ENCODE measurements around the gene EHBP1. TPM values are rescaled to one million over a fixed set of nuclear protein-coding genes. Genes with fewer than 3 reads are reported as not detected.

EHBP1 gene
- total RNA-seq, 6 experiments from 2014 or later: 40.4 to 66.6 (median 46.3) TPM

DNA sequence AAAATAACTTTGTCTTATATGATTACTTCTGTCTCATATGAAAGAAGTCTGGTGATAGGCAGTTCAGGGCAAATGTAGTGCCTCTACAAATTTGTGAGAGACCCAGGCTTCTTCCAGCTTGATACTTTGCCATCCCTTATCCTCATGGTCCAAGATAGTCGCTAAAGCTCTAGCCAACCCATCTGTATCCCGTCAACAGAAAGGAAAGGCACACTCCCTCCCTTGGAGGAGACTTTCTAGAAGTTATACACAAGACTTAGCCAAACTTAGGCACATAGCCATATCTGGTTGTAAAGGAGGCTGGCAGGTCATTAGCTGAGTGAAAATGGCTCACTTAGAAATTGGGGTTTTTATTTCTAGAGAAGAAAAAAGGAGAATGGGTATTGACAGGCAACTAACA is 14.3 kb upstream of the EHBP1 start:
- DNase-seq (no peak), ATAC-seq (no peak)
- 68% methylated on average over 2 of the region's 2 CpGs for WGBS (ENCODE audit: insufficient coverage, low coverage, low lambda C conversion rate, missing lambda C conversion rate)
- Histone ChIP-seq H3K27ac (no peak overlapping the region), H3K4me1 (no peaks in the 10 kb centered on the region), H3K27me3 (no peaks in the 10 kb centered on the region), H3K9me3 (no peaks in the 10 kb centered on the region), H3K36me3 (no peaks in the 10 kb centered on the region), H3K4me3 (no peak overlapping the region)
- TF ChIP-seq POLR2A (IDR thresholded peaks at IDR 0.05): no peak
- TF ChIP-seq, protein P1, sequence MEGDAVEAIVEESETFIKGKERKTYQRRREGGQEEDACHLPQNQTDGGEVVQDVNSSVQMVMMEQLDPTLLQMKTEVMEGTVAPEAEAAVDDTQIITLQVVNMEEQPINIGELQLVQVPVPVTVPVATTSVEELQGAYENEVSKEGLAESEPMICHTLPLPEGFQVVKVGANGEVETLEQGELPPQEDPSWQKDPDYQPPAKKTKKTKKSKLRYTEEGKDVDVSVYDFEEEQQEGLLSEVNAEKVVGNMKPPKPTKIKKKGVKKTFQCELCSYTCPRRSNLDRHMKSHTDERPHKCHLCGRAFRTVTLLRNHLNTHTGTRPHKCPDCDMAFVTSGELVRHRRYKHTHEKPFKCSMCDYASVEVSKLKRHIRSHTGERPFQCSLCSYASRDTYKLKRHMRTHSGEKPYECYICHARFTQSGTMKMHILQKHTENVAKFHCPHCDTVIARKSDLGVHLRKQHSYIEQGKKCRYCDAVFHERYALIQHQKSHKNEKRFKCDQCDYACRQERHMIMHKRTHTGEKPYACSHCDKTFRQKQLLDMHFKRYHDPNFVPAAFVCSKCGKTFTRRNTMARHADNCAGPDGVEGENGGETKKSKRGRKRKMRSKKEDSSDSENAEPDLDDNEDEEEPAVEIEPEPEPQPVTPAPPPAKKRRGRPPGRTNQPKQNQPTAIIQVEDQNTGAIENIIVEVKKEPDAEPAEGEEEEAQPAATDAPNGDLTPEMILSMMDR (IDR thresholded peaks at IDR 0.05): no peak
- intact Hi-C loops (cut with DNase I): no loop called here

DNA sequence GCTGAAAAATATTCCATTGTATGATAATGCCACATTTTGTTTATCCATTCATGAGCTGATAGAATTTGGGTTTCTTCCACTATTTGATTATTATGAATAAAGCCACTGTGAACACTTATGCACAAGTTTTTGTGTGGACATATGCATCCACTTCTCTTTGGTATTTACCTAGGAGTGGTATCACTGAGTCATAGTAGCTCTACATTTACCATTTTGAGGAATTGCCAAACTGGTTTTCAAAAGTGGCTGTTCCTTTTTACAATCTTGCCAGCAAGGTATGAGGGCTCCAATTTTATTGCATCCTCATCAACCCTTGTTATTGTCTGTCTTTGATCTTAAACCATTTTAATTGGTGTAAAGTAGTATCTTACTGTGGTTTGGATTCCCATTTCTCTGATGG is 13.3 kb upstream of the EHBP1 start:
- no peak overlapping the region for H3K27ac ChIP-seq
- H3K9me3 ChIP-seq: no peaks in the 10 kb centered on the region
- DNase-seq (no peak), ATAC-seq (no peak)
- no peaks in the 10 kb centered on the region for H3K36me3 ChIP-seq
- intact Hi-C loops (cut with DNase I): no loop called here
- H3K27me3 ChIP-seq: no peaks in the 10 kb centered on the region
- TF ChIP-seq, protein P1 (IDR thresholded peaks at IDR 0.05): no peak
- no peak for TF ChIP-seq POLR2A (IDR thresholded peaks at IDR 0.05)
- H3K4me1 ChIP-seq: peaks cover 0 to 2% (median 0%) of the 10 kb centered on the region in 4 donors
- H3K4me3 ChIP-seq: no peak overlapping the region

DNA sequence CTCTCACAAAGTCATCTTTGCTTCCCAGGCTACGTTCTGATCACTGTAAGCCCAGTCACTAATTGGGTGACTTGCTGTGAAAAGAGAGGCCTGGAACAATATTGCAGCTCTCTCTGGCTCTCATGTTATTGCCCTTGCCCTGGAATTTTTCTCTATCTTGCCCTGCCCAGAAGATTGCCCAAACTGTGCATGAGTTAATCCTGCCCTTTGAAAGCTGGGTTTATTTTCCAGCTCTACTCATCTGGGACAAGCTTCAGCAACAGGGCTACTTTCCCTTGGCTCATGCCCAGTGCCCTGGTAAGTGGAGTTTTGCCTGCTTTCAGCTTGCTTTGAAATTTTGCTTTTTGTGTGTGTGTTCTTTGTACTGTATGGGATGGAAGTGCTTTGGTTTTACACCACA is 6.9 kb upstream of the EHBP1 start:
- ATAC-seq (peak; percentile 89 to 96 (median 94)), DNase-seq (peak; percentile 60 to 87 (median 74))
- 35% methylated on average over 1 of the region's 1 CpG for WGBS (ENCODE audit: insufficient coverage, low coverage, low lambda C conversion rate, missing lambda C conversion rate)
- Histone ChIP-seq H3K4me3 (peak overlapping the region; percentile 1 to 25 (median 8)), H3K4me1 (peaks cover 0 to 31% (median 10%) of the 10 kb centered on the region in 4 donors), H3K27me3 (no peaks in the 10 kb centered on the region), H3K36me3 (no peaks in the 10 kb centered on the region), H3K27ac (peak overlapping the region; percentile 39 to 67 (median 63)), H3K9me3 (no peaks in the 10 kb centered on the region)
- intact Hi-C loops (cut with DNase I): no loop called here
- peak; percentile 40 for TF ChIP-seq POLR2A (IDR thresholded peaks at IDR 0.05)
- TF ChIP-seq, protein P1 (IDR thresholded peaks at IDR 0.05): no peak

DNA sequence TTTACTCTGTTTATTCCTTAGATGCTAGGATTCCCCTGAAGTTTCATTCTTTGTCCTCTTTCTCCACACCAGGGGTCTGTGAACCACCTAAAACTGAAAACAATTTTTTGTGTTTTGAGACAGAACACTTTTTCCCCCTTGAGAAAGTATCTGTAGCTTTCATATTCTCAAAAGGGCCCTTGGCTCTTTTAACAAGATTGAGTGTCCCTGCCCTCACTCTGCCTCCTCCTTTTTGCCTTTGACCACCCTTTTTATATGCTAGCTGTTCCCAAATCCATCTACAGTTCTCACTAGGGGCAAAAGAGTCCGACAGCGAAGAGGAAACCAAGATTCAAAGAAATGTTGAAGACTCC is 883 bp upstream of the EHBP1 start:
- no peak for TF ChIP-seq POLR2A (IDR thresholded peaks at IDR 0.05)
- TF ChIP-seq, protein P1 (IDR thresholded peaks at IDR 0.05): no peak
- Histone ChIP-seq H3K27ac (peak overlapping the region; percentile 67 to 88 (median 74)), H3K9me3 (no peaks in the 10 kb centered on the region), H3K27me3 (no peaks in the 10 kb centered on the region), H3K36me3 (no peaks in the 10 kb centered on the region), H3K4me1 (peaks cover 0 to 31% (median 2%) of the 10 kb centered on the region in 4 donors), H3K4me3 (peak overlapping the region; percentile 41 to 76 (median 51))
- WGBS (ENCODE audit: insufficient coverage, low coverage, low lambda C conversion rate, missing lambda C conversion rate): 9% methylated on average over 2 of the region's 2 CpGs
- DNase-seq (no peak), ATAC-seq (no peak)
- intact Hi-C loops (cut with DNase I): no loop called here
